Measurements from ENCODE around the gene CHRM2. TPM values are rescaled to one million over a fixed set of nuclear protein-coding genes. Genes with fewer than 3 reads are reported as not detected.

CHRM2 gene
- total RNA-seq, 4 donors from 2014 or later: 0.49 to 5.6 TPM; not detected in 2

- no peaks in the 10 kb centered on the region for H3K36me3 ChIP-seq
- H3K4me1 ChIP-seq: no peaks in the 10 kb centered on the region
- TF ChIP-seq POLR2A (IDR thresholded peaks at IDR 0.05) (no peak), CTCF (IDR thresholded peaks at IDR 0.05) (no peak)
- intact Hi-C loops (cut with DNase I; ENCODE audit: low total_unique reads): no loop called here
- no peaks in the 10 kb centered on the region for H3K9me3 ChIP-seq
- no peak overlapping the region for H3K4me3 ChIP-seq
- no peaks in the 10 kb centered on the region for H3K27me3 ChIP-seq
- no peak for DNase-seq
- H3K27ac ChIP-seq: no peak overlapping the region
These were observed 74.5 kb downstream of the CHRM2 start for GRCh38 chr7:136942994-136943393.

- no peaks in the 10 kb centered on the region for H3K4me1 ChIP-seq
These were observed 78.9 kb downstream of the CHRM2 start for GRCh38 chr7:136947347-136947746.

GRCh38 chr7:136950331-136950730 is 81.9 kb downstream of the CHRM2 start:
- Histone ChIP-seq H3K27ac (no peak overlapping the region), H3K4me1 (no peaks in the 10 kb centered on the region), H3K27me3 (no peaks in the 10 kb centered on the region), H3K36me3 (no peaks in the 10 kb centered on the region), H3K9me3 (no peaks in the 10 kb centered on the region), H3K4me3 (no peak overlapping the region)
- DNase-seq: no peak
- no peak for TF ChIP-seq POLR2A (IDR thresholded peaks at IDR 0.05)
- no peak for TF ChIP-seq CTCF (IDR thresholded peaks at IDR 0.05)
- intact Hi-C loops (cut with DNase I; ENCODE audit: low total_unique reads): no loop called here

More at GRCh38 chr7:136947347-136947746, 78.9 kb downstream of the CHRM2 start:
- Histone ChIP-seq H3K36me3 (no peaks in the 10 kb centered on the region), H3K27ac (no peak overlapping the region), H3K27me3 (no peaks in the 10 kb centered on the region), H3K9me3 (no peaks in the 10 kb centered on the region), H3K4me3 (no peak overlapping the region)
- no peak for DNase-seq
- TF ChIP-seq CTCF (IDR thresholded peaks at IDR 0.05) (no peak), POLR2A (IDR thresholded peaks at IDR 0.05) (no peak)
- intact Hi-C loops (cut with DNase I; ENCODE audit: low total_unique reads): no loop called here

GRCh38 chr7:136953386-136953785 is 84.9 kb downstream of the CHRM2 start:
- Histone ChIP-seq H3K9me3 (no peaks in the 10 kb centered on the region), H3K27me3 (no peaks in the 10 kb centered on the region), H3K4me1 (no peaks in the 10 kb centered on the region), H3K36me3 (no peaks in the 10 kb centered on the region), H3K4me3 (no peak overlapping the region), H3K27ac (no peak overlapping the region)
- TF ChIP-seq POLR2A (IDR thresholded peaks at IDR 0.05): no peak
- TF ChIP-seq CTCF (IDR thresholded peaks at IDR 0.05): no peak
- intact Hi-C loops (cut with DNase I; ENCODE audit: low total_unique reads): no loop called here
- no peak for DNase-seq

- H3K27ac ChIP-seq: no peak overlapping the region
These were observed 87.8 kb downstream of the CHRM2 start for GRCh38 chr7:136956232-136956631.

More at GRCh38 chr7:136956232-136956631, 87.8 kb downstream of the CHRM2 start:
- Histone ChIP-seq H3K4me1 (no peaks in the 10 kb centered on the region), H3K36me3 (no peaks in the 10 kb centered on the region), H3K27me3 (no peaks in the 10 kb centered on the region), H3K9me3 (no peaks in the 10 kb centered on the region), H3K4me3 (no peak overlapping the region)
- no peak for TF ChIP-seq POLR2A (IDR thresholded peaks at IDR 0.05)
- no peak for TF ChIP-seq CTCF (IDR thresholded peaks at IDR 0.05)
- intact Hi-C loops (cut with DNase I; ENCODE audit: low total_unique reads): no loop called here
- DNase-seq: no peak

All from uterus (tissue), 4 donors.